LNCAP (cell line): Measurements from ENCODE around the gene CACNA1G.

Experiments used
- TF ChIP-seq, protein P1 (sequence below): fragments of 450-650 bp; IDR thresholded peaks from 2 replicates; pipeline ENCODE4 v1.5.1; 2017; ENCODE audit warnings: mild to moderate bottlenecking

CACNA1G gene

DNA sequence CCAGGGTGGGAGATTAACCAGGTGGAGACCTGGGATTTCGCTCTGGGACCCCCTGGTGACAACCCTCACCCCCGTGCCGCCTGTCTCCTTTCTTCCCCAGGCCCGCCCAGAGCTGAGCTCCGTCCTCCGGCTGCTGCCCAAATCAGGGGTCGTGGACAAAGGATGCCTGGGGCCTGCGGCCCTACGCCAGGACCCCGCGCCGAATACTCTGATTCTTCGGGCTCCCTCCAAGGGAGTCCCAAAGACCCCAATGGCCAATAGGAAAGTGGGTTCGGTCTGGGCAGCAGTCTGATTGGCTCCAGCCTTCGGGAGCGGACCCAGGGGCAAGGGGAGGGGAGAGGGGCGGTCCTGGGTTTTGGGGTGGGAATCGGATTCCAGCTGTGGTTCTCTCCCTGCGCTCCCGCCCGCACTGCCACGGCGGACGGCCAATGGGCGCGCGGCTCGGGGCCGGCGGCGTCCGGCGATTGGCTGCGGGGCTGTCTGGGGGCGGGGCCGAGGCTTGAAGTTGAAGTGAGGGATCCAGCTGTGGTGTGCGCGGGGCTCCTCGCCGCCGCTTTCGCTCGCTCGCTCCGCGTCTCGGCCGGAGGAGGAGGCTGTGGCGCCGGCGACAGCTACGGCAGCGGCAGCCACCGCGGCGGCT lies at the start of gene CACNA1G:
Gene CACNA1G (plus strand): TSS at position 531 of the 640 bp plus-strand sequence. CDS start 745 bp downstream, outside the sequence.
- TF ChIP-seq, protein P1, sequence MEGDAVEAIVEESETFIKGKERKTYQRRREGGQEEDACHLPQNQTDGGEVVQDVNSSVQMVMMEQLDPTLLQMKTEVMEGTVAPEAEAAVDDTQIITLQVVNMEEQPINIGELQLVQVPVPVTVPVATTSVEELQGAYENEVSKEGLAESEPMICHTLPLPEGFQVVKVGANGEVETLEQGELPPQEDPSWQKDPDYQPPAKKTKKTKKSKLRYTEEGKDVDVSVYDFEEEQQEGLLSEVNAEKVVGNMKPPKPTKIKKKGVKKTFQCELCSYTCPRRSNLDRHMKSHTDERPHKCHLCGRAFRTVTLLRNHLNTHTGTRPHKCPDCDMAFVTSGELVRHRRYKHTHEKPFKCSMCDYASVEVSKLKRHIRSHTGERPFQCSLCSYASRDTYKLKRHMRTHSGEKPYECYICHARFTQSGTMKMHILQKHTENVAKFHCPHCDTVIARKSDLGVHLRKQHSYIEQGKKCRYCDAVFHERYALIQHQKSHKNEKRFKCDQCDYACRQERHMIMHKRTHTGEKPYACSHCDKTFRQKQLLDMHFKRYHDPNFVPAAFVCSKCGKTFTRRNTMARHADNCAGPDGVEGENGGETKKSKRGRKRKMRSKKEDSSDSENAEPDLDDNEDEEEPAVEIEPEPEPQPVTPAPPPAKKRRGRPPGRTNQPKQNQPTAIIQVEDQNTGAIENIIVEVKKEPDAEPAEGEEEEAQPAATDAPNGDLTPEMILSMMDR: no peak

DNA sequence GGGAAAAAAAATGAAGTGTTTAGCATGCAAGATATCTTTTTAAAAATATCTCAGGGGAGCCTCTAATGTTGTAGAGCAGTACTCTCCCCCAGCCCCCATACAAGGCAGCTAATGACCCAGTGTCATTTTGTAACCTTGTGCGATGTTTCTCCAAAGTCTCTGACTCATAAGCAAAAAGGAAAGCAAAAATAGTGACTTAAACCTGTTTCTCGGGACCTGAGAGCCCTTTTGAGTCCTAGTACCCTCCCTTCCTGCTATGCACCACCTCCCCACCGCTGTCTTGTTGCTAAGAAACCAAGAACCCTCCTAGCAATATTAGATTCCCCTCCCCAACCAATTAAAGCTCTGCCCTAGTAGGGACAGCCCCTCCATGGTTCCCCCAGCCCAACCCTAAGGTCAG lies 49.5 kb upstream of the CACNA1G start:
- TF ChIP-seq, protein P1: no peak

DNA sequence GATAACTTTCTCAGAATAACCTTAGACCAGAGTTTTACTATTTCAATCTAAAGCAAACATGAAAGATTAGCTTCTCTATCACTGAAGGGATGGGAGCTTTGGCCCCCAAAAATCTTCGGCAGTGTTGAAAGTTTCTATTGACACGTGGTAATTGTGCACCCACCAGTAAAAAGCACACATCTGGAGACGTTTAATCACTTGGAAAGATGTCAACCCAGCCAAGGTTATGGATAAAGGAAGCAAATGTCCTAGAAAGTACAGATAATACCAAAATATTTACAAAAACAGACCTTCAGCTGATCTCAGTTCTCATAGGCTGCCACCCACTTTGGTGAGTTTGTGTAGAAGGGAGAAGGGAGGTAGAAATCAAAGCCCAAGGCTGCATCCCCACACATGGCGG lies 47.0 kb upstream of the CACNA1G start:
- TF ChIP-seq, protein P1: no peak

DNA sequence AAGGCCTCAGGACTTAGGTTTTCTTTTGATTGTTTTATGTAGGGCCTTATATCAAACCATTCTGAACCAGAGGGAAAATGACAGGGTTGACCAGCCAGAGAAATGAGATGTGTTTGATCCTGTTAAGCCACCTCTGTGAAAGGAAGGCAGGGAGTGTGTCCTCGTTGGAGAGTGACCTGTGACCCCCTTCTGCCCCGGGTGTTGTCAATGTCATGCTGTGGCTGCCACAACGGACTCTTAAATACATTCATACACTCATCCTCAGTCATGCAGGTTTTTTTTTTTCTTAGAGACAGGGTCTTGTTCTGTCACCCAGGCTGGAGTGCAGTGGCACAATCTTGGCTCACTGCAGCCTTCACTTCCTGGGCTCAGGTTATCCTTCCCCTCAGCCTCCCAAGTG lies 46.1 kb upstream of the CACNA1G start:
- TF ChIP-seq, protein P1: no peak

DNA sequence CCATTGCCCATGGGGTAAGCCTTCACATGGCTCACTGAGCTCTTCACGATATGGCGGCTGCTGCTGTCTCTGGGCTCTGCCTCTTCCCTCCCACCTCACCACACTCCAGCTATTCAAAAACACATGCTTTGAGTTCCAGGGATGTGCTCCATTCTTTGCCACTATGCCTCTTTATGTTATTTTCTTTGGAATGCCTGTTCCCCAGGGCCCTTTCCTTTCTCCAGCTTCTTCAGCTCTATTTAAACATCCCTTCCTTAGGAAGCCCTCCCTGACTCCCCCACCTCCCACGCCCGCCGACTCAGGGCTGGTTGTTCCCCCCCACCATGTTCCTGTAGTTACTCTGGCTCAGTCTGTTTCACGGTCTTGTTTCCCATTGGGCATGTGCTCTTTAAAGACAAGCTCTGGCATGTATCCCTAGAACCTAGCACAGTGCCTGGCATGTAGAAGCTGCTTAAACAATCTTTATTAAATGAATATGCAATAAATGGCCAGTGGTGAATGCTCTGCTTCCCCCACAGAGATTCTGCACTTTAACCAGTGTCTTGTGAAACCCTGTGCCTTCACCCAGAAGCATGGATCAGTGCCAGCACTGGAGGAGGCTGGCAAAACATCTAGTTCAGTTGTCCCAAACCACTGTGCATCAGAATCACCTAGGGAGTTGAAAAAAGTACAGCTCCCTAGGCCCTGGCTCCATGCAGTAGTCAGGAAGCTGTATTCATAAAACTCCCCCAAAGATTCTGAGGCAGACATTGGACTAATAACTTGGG lies 45.4 kb upstream of the CACNA1G start:
- TF ChIP-seq, protein P1: no peak

DNA sequence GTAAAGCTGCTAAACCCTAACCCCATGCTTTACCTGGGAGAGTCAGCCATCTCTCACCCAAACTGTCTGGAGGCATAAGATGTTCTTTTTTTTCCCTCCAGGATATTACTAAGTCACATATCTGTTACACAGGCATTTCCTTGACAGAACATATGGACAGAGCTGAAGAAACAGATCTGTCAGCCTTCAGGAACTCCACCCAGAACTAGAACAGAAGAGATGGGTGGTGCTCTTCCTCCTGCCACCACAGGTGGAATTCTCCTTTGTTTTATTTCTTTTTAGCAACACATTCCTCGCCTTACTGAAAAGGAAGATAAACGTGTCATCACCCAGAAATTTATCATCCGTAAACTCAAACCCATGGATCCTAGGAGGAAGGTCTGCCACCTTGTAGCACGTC lies 43.5 kb upstream of the CACNA1G start:
- TF ChIP-seq, protein P1: no peak

DNA sequence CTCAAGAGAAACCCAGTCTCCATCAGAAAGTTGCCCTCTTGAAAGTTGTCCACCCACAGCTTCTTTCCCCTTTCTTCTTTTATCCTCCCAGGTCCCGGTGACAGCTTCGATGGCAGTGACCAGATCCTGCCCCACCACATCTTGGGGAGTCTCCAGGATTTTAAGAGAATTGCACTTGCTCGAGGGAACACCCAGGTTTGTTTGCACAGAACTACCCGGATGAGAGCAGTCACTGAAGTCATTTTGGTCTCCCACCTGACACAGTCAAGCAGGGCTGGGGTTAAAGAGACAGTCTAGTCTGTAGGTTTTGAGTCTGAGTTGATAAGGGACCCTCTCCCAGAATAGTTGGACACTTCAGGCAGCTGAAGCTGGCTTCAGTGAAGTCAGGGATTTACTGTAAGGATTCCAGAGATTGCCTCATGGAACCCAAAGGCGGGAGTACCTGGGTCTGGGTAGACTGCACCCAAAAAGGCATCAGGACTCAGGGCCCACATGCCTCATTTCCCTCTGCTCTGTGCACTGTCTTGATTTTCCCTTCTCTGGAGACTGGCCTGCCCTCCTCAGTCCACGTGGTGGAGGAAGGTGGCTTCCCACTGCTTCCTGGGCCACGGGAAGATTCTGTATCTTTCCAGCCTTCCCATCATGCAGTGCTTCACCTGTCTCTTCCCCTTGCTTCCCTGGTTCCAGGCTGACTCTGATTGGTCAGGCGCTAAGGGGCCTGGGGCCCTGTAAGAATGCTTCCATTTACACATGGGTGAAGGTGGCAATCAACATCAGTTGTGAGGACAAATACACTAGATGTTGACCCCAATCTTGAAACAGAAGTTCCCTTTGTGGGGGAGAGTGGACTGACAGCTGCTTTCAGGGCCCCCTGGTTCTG lies 42.8 kb upstream of the CACNA1G start:
- TF ChIP-seq, protein P1: no peak
